T-helper 17 cell (primary cell): Measurements from ENCODE around the gene TUB. TPM values are rescaled to one million over a fixed set of nuclear protein-coding genes. Genes with fewer than 3 reads are reported as not detected.

Experiments used
- ATAC-seq: fragments of 150-1000 bp; cut with Tn5 transposase; 2 replicates; pipeline ENCODE4 v1.10.0; 2021; ENCODE audit warnings: mild to moderate bottlenecking, moderate library complexity
- DNase-seq, 3 donors: peaks; one replicate each; pipeline versions ENCODE4 v3.0.0 to v3.0.0-alpha.2; 2020 to 2021
- H3K9me3 ChIP-seq: one replicate; pipeline ENCODE4 v1.7.0; 2013; ENCODE audit warnings: low read length, mild to moderate bottlenecking; ENCODE audit not compliant: control insufficient read depth, poor library complexity, severe bottlenecking
- H3K27ac Mint-ChIP-seq: one replicate; pipeline ENCODE4 v1.8.0; 2022; ENCODE audit warnings: mild to moderate bottlenecking, moderate library complexity, mixed read lengths
- H3K27me3 Mint-ChIP-seq: one replicate; pipeline ENCODE4 v1.8.0; 2022; ENCODE audit warnings: mixed read lengths
- H3K36me3 Mint-ChIP-seq: one replicate; pipeline ENCODE4 v1.8.0; 2022; ENCODE audit warnings: low read depth, mixed read lengths
- H3K4me1 Mint-ChIP-seq: one replicate; pipeline ENCODE4 v1.8.0; 2022; ENCODE audit warnings: mild to moderate bottlenecking, mixed read lengths
- H3K4me3 Mint-ChIP-seq: one replicate; pipeline ENCODE4 v1.8.0; 2022; ENCODE audit warnings: mild to moderate bottlenecking, moderate library complexity, mixed read lengths
- total RNA-seq, 4 donors: library from RNA in 2 of 4; stranded (reverse) in 2 of 4; gene quantifications; one replicate each; pipeline ENCODE4 v1.2.3 and lab custom pipeline; 2022 to 2026

TUB gene
- total RNA-seq, 2 donors from 2014 or later: 0.37 to 0.72 TPM

GRCh38 chr11:8083871-8084281, 2.9 kb downstream of the TUB start:
- H3K27ac Mint-ChIP-seq: no peak overlapping the region
- H3K4me1 Mint-ChIP-seq: no peaks in the 10 kb centered on the region
- peaks cover 2% of the 10 kb centered on the region for H3K36me3 Mint-ChIP-seq
- H3K4me3 Mint-ChIP-seq: no peak overlapping the region
- H3K9me3 ChIP-seq: no peaks in the 10 kb centered on the region
- ATAC-seq: no peak
- no peak for DNase-seq
- H3K27me3 Mint-ChIP-seq: peaks cover 70% of the 10 kb centered on the region

GRCh38 chr11:8084352-8084751, 3.3 kb downstream of the TUB start:
- Mint-ChIP-seq H3K27ac (no peak overlapping the region), H3K36me3 (peaks cover 2% of the 10 kb centered on the region), H3K4me3 (no peak overlapping the region), H3K27me3 (peaks cover 65% of the 10 kb centered on the region), H3K4me1 (no peaks in the 10 kb centered on the region)
- no peaks in the 10 kb centered on the region for H3K9me3 ChIP-seq
- DNase-seq: no peak
- ATAC-seq: no peak

- H3K36me3 Mint-ChIP-seq: peaks cover 2% of the 10 kb centered on the region
- H3K4me1 Mint-ChIP-seq: no peaks in the 10 kb centered on the region
- H3K27ac Mint-ChIP-seq: no peak overlapping the region
- peaks cover 65% of the 10 kb centered on the region for H3K27me3 Mint-ChIP-seq
- no peaks in the 10 kb centered on the region for H3K9me3 ChIP-seq
- DNase-seq (no peak), ATAC-seq (no peak)
- no peak overlapping the region for H3K4me3 Mint-ChIP-seq
Observed at GRCh38 chr11:8085011-8085645, 4.1 kb downstream of the TUB start.

- Mint-ChIP-seq H3K4me1 (peaks cover 2% of the 10 kb centered on the region), H3K4me3 (no peak overlapping the region), H3K27me3 (peaks cover 65% of the 10 kb centered on the region), H3K36me3 (peaks cover 2% of the 10 kb centered on the region), H3K27ac (peak overlapping the region; percentile 24)
- DNase-seq (no peak), ATAC-seq (no peak)
- no peaks in the 10 kb centered on the region for H3K9me3 ChIP-seq
Observed at GRCh38 chr11:8086001-8086479, 5.0 kb downstream of the TUB start.

- ATAC-seq (no peak), DNase-seq (no peak)
- H3K36me3 Mint-ChIP-seq: peaks cover 2% of the 10 kb centered on the region
- H3K27ac Mint-ChIP-seq: peak overlapping the region; percentile 24
- no peaks in the 10 kb centered on the region for H3K9me3 ChIP-seq
- peaks cover 65% of the 10 kb centered on the region for H3K27me3 Mint-ChIP-seq
- no peak overlapping the region for H3K4me3 Mint-ChIP-seq
- peaks cover 2% of the 10 kb centered on the region for H3K4me1 Mint-ChIP-seq
Observed at GRCh38 chr11:8086571-8086970, 5.6 kb downstream of the TUB start.

GRCh38 chr11:8087185-8087584, 6.2 kb downstream of the TUB start:
- DNase-seq: no peak
- H3K9me3 ChIP-seq: no peaks in the 10 kb centered on the region
- no peak overlapping the region for H3K4me3 Mint-ChIP-seq
- peaks cover 59% of the 10 kb centered on the region for H3K27me3 Mint-ChIP-seq
- ATAC-seq: no peak
- H3K27ac Mint-ChIP-seq: peak overlapping the region; percentile 24
- H3K4me1 Mint-ChIP-seq: peaks cover 2% of the 10 kb centered on the region
- peaks cover 2% of the 10 kb centered on the region for H3K36me3 Mint-ChIP-seq

- DNase-seq: no peak
- peaks cover 53% of the 10 kb centered on the region for H3K27me3 Mint-ChIP-seq
- H3K27ac Mint-ChIP-seq: no peak overlapping the region
- peaks cover 4% of the 10 kb centered on the region for H3K4me1 Mint-ChIP-seq
- no peak for ATAC-seq
- no peak overlapping the region for H3K4me3 Mint-ChIP-seq
- H3K9me3 ChIP-seq: no peaks in the 10 kb centered on the region
- H3K36me3 Mint-ChIP-seq: peaks cover 2% of the 10 kb centered on the region
Observed at GRCh38 chr11:8087756-8088155, 6.7 kb downstream of the TUB start.

GRCh38 chr11:8089791-8090510, 8.9 kb downstream of the TUB start:
- Mint-ChIP-seq H3K27me3 (peaks cover 31% of the 10 kb centered on the region), H3K27ac (no peak overlapping the region), H3K4me1 (peaks cover 6% of the 10 kb centered on the region), H3K36me3 (peaks cover 1% of the 10 kb centered on the region), H3K4me3 (no peak overlapping the region)
- H3K9me3 ChIP-seq: no peaks in the 10 kb centered on the region
- no peak for ATAC-seq
- no peak for DNase-seq

GRCh38 chr11:8090756-8091155, 9.7 kb downstream of the TUB start:
- Mint-ChIP-seq H3K27ac (no peak overlapping the region), H3K27me3 (peaks cover 23% of the 10 kb centered on the region), H3K4me1 (peaks cover 6% of the 10 kb centered on the region), H3K4me3 (no peak overlapping the region), H3K36me3 (no peaks in the 10 kb centered on the region)
- DNase-seq (no peak), ATAC-seq (no peak)
- no peaks in the 10 kb centered on the region for H3K9me3 ChIP-seq

- ATAC-seq: no peak
- Mint-ChIP-seq H3K4me1 (peaks cover 6% of the 10 kb centered on the region), H3K36me3 (no peaks in the 10 kb centered on the region), H3K27ac (no peak overlapping the region), H3K27me3 (peaks cover 13% of the 10 kb centered on the region), H3K4me3 (no peak overlapping the region)
- no peaks in the 10 kb centered on the region for H3K9me3 ChIP-seq
- no peak for DNase-seq
Observed at GRCh38 chr11:8091721-8092120, 10.7 kb downstream of the TUB start.

- H3K27me3 Mint-ChIP-seq: peaks cover 7% of the 10 kb centered on the region
- no peak for DNase-seq
Observed at GRCh38 chr11:8092587-8093424, 11.8 kb downstream of the TUB start.

GRCh38 chr11:8093931-8094575, 13.0 kb downstream of the TUB start:
- ATAC-seq: no peak

More at GRCh38 chr11:8092587-8093424, 11.8 kb downstream of the TUB start:
- Mint-ChIP-seq H3K27ac (no peak overlapping the region), H3K36me3 (no peaks in the 10 kb centered on the region), H3K4me3 (no peak overlapping the region), H3K4me1 (peaks cover 6% of the 10 kb centered on the region)
- ATAC-seq: peak; percentile 66
- no peaks in the 10 kb centered on the region for H3K9me3 ChIP-seq

GRCh38 chr11:8094656-8095055, 13.6 kb downstream of the TUB start:
- H3K9me3 ChIP-seq: no peaks in the 10 kb centered on the region
- Mint-ChIP-seq H3K36me3 (peaks cover 2% of the 10 kb centered on the region), H3K27me3 (no peaks in the 10 kb centered on the region), H3K27ac (no peak overlapping the region), H3K4me3 (no peak overlapping the region), H3K4me1 (peaks cover 8% of the 10 kb centered on the region)
- DNase-seq (no peak), ATAC-seq (no peak)

More at GRCh38 chr11:8093931-8094575, 13.0 kb downstream of the TUB start:
- Mint-ChIP-seq H3K27ac (no peak overlapping the region), H3K27me3 (no peaks in the 10 kb centered on the region), H3K36me3 (no peaks in the 10 kb centered on the region), H3K4me1 (peaks cover 6% of the 10 kb centered on the region), H3K4me3 (no peak overlapping the region)
- no peaks in the 10 kb centered on the region for H3K9me3 ChIP-seq
- no peak for DNase-seq
